HPDE6-E6E7 (cell line): ENCODE measurements around the gene DNER.

Source experiments
- DNase-seq: peaks from one replicate; pipeline ENCODE4 v3.0.0; 2011; ENCODE audit warnings: missing footprints; ENCODE audit errors: extremely low spot score

DNER gene

GRCh38 chr2:229501051-229501794 lies 213.1 kb downstream of the DNER start:
- no peak for DNase-seq

GRCh38 chr2:229492034-229492433 lies 222.3 kb downstream of the DNER start:
- no peak for DNase-seq

GRCh38 chr2:229490167-229490566 lies 224.2 kb downstream of the DNER start:
- DNase-seq: no peak

- DNase-seq: peak; percentile 28
These were observed 225.3 kb downstream of the DNER start for GRCh38 chr2:229489016-229489415.

- no peak for DNase-seq
These were observed 226.1 kb downstream of the DNER start for GRCh38 chr2:229488232-229488631.

- DNase-seq: no peak
These were observed 227.7 kb downstream of the DNER start for GRCh38 chr2:229486673-229487072.

GRCh38 chr2:229485857-229486256 lies 228.5 kb downstream of the DNER start:
- no peak for DNase-seq

GRCh38 chr2:229477269-229477755 lies 237.0 kb downstream of the DNER start:
- no peak for DNase-seq

GRCh38 chr2:229475778-229476177 lies 238.6 kb downstream of the DNER start:
- DNase-seq: no peak

- no peak for DNase-seq
These were observed 240.2 kb downstream of the DNER start for GRCh38 chr2:229474125-229474524.

- DNase-seq: no peak
These were observed 243.6 kb downstream of the DNER start for GRCh38 chr2:229470781-229471180.

GRCh38 chr2:229467783-229468182 lies 246.6 kb downstream of the DNER start:
- no peak for DNase-seq

GRCh38 chr2:229463841-229464346 lies 250.5 kb downstream of the DNER start:
- no peak for DNase-seq

- DNase-seq: no peak
These were observed 252.2 kb downstream of the DNER start for GRCh38 chr2:229462112-229462511.

GRCh38 chr2:229456091-229456490 lies 258.3 kb downstream of the DNER start:
- DNase-seq: no peak

- DNase-seq: peak; percentile 36
These were observed 259.3 kb downstream of the DNER start for GRCh38 chr2:229454934-229455631.

- no peak for DNase-seq
These were observed 261.1 kb downstream of the DNER start for GRCh38 chr2:229453230-229453629.

GRCh38 chr2:229451852-229452251 lies 262.5 kb downstream of the DNER start:
- DNase-seq: no peak

- DNase-seq: no peak
These were observed 267.1 kb downstream of the DNER start for GRCh38 chr2:229447227-229447626.

GRCh38 chr2:229446350-229446749 lies 268.0 kb downstream of the DNER start:
- DNase-seq: no peak

- no peak for DNase-seq
These were observed 268.7 kb downstream of the DNER start for GRCh38 chr2:229445501-229446211.

- DNase-seq: peak; percentile 73
These were observed 269.3 kb downstream of the DNER start for GRCh38 chr2:229445019-229445418.
